ENCODE measurements around the gene RDH12.
"Not testable (repeated sequence)": the region's sequence is repeated elsewhere in the genome, so short reads cannot be mapped to it uniquely, and the experiment has no call there.

RDH12 gene

DNA sequence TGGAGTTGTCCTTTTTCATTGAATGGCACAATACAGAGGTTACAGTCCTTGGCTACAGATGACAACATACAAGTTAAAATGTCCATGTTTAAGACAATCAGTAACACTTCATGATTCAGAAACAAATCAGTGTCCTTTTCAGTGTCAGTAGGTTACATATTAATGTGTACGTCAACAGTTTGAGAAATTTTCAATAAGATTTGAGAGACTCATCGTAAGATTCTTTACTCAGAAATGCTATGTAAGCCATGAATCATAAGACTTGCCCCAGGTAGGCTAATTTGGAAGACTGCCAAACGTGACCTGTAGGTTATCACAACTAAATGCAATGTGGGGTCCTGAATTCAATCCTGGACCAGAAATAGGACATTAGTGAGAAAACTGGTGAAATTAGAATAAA, 3.5 kb downstream of the RDH12 start:
- DNase-seq: no peak

DNA sequence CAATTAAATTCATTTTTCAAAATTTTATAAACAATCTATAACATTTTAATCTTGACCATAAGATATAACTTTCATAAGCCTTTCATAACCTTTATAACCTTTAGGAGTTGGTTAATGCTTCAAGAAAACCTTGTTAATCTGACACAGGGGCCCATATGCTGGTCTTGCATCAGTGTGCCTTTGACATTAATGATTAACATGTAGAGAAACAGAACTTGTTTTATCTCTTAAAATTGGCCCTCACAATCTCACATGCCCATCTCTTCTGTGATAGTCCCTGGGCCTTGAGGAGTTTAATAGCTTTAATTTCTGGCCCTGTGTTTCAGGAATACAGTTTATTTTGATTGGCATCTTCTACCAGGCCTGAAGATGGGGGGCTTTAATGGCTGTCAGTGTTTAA, 7.7 kb downstream of the RDH12 start:
- DNase-seq: not testable (repeated sequence)

DNA sequence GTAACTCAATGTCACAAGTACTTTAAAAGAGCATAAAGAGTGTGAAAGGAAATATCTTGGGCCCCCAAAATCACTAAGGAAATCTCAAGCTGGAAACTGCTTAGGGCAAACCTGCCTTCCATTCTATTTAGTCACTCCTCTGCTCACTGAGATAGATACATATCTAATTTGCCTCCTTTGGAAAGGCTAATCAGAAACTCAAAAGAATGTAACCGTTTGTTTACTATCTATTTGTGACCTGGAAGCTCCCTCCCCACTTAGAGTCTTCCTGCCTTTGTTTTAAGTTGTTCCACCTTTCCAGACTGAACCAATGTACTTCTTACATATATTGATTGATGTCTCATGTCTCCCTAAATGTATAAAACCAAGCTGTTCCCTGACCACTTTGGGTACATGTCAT, 8.1 kb downstream of the RDH12 start:
- not testable (repeated sequence) for DNase-seq

DNA sequence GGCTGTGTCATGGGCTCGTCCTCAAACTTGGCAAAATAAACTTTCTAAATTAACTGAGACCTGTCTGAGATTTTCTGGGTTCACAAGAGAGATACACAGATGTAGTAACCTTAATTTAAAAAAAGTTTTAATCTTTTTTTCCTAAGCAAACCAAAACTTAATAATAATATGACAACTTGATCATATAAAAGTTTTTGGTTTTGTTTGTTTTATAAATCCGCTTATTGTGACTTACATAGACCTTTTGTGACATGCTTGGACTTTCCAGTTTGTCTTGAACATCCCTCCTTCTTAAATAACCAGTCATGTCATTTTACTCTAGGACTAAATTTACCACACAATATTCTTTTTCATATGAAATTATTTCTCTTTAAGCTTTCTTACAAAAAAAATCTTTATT, 8.5 kb downstream of the RDH12 start:
- DNase-seq: no peak

DNA sequence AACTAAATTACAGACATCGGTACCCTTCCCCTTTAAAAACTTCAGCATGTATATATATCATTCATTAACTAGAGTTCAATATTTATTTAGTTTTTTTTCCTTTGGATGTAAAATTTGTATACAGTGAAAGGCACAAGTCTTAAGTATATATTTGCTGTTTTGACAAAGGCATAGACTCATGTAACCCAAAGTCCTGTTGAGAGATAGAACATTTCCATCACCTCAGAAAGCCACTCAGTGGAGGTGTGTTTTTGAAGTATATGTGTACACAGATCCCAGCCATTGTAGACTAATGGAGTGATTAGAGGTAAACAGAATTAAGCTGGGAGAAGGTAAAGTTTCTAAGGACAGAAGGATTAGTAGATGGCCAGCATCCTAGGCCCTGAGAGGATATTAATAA, 15.4 kb downstream of the RDH12 start:
- no peak for DNase-seq

DNA sequence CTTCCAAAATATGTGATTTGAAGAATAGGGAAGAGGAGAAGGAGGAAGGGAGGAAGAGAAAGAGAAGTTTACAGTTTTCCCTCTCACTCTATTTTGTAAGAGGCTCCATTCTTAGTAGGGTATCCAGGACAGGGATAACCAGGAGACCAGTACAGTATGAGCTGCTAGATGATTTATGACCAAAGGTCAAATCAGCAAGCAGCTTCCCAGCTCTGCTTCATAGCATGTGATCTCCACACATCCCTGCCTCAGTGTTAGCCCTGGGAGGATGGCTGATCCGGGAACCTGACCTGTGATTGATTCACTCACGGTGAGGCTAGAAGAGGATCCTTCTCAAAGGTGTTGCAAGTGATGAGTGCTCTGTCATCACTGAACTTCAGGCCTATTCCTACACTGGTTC, 16.6 kb downstream of the RDH12 start:
- no peak for DNase-seq

DNA sequence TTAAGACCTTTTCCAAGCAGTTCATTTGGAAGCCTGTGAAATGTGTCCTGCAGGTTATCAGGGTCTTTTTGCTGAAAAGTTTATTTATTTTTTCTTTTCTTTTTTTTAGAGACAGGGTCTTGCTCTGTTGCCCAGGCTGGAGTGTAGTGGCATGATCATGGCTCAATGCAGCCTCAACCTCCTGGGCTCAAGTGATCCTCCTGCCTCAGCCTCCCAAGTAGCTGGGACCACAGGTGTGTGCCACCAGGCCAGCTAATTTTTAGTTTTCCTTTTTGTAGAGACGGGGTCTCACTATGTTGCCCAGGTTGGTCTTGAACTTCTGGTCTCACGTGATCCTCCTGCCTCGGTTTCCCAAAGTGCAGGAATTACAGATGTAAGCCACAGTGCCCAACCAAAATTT, 17.7 kb downstream of the RDH12 start:
- DNase-seq: not testable (repeated sequence)

DNA sequence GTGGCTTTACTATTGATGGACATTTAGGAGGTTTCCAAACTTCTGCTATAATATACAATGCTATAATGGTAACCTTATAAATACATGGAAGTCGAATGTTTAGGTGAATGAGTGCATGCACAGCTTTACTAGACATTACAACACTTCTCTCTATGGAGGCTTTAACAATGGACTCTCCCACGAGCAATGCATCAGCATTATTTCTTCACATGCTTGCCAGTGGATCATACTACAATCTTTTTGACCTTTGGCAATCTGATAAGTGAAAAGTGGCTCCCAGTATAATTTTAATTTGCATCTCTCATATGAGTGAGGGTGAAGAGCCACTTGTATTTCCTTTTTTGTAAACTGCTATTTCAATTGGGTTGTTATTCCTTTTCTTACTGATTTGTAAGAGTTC, 18.2 kb downstream of the RDH12 start:
- DNase-seq: no peak

DNA sequence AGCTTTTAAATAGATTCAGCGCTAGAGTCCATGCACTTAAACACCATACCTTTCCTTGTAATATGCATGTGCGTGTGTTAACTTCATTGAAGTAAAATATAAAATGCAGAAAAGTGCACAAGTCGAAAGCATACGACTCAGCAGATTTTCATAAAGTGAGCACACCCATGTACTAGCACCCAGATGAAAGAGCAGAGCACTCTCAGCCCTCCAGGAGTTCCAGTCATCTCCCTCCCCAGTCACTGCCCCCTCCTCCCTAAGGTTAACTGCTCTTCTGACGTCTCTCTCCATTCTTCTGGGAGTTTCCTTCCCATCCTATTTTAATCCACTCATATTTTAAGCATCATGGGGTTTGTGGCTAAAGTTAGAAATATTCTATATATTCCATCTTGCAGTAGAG, 20.2 kb downstream of the RDH12 start:
- no peak for DNase-seq

DNA sequence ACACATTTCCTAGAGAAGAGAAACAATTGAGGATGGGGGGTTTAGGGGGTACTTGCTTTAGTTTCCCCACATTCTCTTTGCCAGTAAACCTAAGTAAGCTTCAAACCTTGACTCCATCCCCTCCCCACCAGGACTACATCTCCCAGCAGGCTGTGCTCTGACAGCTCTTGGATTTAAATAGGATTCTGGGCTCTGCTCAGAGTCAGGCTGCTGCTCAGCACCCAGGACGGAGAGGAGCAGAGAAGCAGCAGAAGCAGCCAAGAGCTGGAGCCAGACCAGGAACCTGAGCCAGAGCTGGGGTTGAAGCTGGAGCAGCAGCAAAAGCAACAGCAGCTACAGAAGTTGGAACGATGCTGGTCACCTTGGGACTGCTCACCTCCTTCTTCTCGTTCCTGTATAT, 20.6 kb downstream of the RDH12 start:
- DNase-seq: no peak

DNA sequence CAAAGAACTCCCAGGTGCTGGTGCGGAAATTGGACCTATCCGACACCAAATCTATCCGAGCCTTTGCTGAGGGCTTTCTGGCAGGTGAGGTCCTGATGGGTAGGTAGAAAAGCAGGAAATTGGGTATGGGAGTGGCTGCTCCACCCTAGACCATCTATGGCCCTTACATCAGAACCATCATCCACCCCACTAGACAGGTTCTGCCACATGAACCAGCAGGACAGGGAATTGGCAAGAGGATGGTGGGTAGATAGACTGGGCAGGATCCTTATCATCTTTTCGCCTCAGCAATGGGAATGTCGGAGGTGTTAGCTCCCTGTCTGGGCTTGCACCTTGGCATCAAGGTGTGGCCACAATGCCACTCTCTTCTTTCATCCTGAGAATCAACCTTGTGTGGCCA, 23.5 kb downstream of the RDH12 start:
- DNase-seq: no peak

DNA sequence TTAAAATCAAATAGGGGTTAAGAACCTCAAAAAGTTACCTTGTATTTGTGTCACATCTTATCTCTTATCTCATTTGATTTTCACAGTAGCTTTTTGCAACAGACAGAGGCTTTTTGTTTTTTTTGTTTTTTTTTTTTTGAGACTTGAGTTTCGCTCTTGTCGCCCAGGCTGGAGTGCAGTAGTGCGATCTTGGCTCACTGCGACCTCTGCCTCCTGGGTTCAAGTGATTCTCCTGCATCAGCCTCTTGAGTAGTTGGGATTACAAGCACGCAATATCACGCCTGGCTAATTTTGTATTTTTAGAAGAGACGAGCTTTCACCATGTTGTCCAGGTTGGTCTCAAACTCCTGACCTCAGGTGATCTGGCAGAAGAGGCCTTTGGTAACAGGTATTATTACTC, 25.7 kb downstream of the RDH12 start:
- no peak for DNase-seq

DNA sequence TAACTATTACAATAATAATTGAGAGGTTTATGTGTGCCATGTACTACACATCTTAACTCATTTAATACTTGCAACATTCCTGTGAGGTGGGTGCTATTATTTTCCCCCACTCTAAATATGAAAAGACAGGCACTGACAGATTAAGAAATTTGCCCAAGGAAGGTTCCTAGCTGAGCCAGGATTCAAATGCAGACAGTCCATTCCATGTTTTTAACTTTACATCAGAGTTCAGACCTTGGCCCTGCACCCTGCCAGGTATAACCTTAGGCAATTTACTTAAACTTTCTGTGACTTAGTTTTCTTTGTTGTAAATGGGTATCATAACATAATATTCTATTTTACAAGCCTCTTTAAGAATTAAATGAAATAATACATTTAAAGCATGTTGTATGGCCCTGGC, 26.6 kb downstream of the RDH12 start:
- DNase-seq: no peak

DNA sequence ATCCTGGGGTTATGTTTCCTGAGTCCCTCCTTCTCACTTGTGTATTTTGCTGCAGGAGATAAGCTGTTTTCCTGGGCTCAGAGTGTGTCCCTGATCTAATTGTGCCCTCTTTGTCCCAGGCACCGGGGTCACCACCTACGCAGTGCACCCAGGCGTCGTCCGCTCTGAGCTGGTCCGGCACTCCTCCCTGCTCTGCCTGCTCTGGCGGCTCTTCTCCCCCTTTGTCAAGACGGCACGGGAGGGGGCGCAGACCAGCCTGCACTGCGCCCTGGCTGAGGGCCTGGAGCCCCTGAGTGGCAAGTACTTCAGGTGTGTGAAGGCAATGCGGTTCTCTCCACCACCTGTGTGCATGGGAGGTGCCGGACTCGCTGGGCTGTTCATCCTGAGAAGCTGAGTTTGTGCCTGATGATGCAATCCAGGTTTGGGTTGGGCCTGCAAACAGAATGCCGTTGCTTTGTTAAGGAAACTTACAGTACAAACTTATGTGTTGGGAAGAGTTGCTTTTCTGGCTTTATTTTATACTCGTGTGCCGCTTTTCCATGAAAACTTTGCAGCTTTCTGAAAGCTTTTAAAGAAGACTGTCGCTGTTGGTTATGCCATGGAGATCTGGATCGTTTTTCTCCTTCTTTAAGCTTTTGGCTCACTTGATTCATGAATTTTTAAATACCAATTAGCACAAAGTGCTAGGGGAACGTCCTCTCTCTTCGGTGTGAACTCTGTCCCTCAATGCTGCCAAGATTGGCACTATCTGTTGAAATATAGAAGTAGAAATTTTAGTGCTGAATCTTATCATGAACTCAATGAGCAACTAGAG, 27.6 kb downstream of the RDH12 start:
- DNase-seq: no peak

DNA sequence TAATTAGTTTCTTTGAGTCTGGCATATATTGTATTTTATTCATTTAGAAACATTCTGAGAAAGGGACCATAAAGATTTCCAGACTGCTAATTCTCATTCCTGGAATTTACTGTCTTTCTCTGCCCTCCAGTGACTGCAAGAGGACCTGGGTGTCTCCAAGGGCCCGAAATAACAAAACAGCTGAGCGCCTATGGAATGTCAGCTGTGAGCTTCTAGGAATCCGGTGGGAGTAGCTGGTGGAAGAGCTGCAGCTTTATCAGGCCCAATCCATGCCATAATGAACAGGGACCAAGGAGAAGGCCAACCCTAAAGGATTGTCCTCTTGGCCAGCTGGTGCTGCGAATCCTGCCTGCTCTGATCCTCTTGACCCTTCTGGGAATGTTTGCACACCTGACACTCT, 31.9 kb downstream of the RDH12 start:
- DNase-seq: no peak

DNA sequence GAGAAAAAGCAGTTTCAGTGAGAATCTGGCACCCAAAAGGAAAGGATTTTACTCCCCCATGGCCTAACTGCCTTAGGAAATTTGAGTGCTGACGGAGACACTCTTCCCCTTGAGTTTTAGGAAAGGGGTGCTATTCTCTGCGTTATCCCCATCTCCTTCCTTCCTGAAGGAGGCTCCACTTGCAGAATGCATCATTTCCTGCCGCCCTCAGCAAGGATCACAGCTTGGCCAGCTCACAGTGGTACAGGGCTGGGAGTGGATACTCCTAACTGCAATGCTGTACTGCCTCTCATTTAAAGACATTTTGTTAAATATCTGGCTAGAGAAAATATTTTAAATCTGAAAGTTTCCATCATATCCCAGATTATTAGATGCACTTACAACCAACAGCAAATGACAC, 33.0 kb downstream of the RDH12 start:
- no peak for DNase-seq

DNA sequence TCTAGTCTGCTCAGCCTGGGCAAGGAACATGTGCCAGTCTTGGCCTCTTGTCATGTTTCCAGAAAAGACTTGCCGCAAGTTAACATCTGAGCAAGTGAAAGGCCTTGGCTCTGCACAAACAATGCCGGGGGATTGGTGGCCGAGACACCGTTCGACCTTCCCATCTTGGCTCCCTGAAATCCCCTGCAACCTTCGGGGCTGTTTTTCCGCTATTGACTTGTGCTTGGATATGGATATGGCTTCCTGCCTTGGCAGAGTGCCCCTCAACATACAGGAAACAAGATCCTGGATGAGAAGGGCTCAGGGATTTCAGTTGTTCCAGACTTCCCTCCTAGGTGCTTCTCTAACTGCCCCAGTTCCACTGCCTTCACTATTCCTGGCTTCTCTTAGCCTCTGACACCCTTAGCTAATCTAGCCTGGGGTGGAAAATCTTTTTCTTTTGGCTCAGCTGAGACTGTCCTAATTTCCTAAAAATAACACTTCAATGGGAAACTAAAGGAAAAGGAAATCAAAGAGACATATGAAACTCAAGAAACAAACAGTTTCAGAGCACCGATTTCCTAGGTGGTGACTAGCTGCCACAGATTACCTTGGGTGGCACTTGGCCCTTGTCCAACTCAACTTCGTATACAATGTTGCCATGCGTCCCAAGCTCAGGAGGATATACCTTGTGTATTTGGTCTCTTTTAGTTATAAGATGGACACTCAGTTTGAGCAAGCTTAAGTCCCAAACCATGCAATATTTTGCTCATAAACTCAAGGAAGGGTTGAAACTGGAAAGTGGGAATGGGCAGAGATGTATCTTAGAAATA, 33.9 kb downstream of the RDH12 start:
- no peak for DNase-seq

DNA sequence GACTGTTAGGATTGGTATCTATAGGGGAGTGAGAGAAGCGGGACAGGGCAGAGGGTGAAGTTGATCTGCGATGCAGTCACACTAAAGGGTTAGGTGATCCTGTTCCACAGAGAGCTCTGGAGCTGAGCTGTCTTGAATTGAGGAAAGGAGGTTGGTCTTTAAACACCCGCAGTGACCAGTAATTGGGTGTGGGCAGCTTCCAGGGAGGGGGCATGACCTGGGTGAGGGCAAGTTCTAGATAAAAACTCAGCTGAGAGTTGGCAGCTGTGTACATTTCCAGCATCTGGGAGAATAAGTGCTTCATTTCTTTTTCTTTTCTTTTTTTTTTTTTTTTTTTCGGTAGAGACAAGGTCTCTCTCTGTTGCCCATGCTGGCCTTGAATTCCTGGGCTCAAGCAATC, 35.1 kb downstream of the RDH12 start:
- DNase-seq: no peak

DNA sequence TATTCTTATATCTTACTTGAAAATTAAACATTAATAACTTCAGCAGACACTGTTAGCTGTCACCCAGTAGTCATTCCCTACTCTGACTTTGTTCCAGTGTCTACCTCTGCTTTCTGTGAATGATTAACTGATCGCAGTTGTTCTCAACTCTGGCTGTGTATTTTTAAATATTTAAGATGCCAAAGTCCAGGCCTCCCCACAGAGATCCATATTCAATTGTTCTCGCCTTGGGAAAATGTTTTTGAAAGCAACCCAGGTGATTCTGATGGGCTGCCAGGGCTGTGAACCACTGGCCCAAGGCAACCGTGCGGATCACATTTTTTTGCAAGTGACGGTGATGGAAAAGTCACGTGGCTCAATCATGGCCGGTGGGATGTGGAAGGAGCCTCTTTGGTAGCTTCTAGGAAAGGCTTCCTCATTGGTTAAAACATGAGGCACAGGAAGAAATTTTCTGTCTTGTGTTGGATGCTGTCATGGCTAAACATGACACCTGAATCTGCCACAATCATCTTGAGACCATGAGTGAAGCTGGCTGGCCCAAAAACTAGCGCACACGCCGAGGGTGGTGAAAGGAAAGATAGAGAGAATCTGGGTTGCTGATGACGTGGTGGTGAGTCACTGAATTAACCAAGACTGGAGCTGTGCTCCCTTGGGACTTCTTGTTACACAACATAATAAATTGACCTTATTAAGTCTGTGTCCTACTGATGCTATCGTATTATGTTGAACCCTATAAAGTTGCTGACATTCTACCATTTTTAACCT, 37.2 kb downstream of the RDH12 start:
- DNase-seq: no peak

DNA sequence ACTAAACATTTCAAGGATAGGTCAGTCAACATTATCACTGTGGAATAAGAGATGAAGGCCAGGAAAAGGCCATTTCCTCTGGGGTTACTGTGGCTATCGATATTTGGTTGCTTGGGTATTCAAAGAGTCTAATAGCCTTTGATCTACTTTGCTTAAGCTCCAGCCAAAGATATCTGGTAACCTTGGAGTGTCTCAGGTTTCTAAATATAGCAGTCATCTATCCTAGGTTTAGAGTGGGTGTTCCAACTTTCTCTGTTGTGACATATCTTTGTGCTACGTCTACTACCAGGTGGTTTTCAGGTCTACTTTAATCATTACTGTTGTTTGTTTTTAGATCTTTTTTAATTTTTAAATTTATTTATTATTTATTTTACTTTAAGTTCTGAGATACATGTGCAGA, 42.4 kb downstream of the RDH12 start:
- DNase-seq: no peak

DNA sequence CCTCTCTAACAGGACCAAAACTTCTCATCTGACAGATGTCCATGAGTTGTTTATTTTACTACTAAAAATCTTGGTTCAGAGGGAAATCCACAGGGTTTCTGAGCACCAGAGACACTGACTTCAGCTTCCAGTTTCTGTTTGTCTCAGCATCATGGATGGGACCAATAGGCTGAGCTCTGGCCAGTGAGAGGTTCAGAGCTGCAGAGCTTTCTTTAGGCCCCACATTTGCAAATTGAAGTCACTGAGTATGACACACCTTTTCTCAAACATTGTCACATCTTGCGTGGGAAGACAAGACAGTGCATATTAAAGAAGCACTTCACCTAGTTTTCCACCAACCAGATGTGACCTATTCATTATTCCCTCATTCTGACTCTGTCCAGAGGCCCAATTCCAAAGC, 45.2 kb downstream of the RDH12 start:
- no peak for DNase-seq

DNA sequence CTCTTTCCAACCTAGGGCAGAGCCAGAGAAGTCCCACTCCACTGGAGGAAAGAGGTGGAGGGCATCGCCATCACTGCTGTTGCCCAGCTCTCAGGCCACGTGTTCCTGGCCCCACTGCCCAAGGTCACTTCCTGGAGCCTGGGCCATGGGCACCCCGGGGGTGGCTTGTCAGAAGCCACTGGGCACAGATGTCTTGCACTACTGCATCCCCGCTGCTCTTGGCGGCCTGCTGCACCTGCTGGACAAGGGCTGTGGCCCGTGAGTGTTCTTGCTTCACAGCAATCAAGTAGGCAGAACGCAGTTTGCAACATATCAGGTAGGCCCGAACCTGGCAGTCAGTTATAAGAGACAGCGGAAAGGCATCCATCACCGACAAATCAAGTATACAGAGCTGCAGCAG, 46.6 kb downstream of the RDH12 start:
- no peak for DNase-seq

DNA sequence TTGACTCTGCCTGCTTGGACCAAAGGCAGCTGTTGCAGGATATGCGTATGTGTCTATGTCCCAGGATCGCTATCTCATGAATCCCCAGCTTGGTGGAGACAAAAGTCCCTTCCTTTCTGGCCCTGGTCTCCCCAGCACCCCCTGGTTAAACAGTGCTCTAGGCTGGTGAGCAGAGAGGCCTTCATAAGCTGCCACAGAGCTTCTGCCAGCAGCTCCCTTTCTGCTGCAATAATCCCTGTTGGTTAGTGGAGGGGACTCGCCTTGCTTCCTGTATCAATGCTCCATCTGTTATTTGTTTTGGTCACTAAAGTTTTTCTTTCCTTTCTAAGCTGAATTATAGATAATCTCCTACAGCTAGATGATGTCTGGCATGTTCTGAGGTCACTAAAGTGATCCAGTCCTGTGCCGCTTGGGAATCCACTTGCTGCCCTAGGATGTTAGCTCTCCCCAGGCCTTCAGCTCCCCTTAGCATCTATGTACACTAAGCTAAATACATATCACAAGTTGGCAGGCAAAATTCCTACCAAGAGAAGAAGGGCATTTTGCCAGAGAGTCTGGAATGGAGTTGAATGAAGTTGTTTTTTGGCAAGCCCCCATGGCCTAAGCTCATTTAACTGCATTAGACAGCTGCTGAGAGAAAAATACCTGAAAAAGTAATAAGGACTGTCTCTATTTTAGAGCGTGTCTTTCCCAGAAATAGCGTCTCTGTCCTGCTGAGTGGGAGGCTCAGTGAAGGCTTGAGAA, 47.8 kb downstream of the RDH12 start:
- no peak for DNase-seq

All from stimulated activated naive CD4-positive, alpha-beta T cell (primary cell).